Measurements from ENCODE around the gene SERGEF.

DNA sequence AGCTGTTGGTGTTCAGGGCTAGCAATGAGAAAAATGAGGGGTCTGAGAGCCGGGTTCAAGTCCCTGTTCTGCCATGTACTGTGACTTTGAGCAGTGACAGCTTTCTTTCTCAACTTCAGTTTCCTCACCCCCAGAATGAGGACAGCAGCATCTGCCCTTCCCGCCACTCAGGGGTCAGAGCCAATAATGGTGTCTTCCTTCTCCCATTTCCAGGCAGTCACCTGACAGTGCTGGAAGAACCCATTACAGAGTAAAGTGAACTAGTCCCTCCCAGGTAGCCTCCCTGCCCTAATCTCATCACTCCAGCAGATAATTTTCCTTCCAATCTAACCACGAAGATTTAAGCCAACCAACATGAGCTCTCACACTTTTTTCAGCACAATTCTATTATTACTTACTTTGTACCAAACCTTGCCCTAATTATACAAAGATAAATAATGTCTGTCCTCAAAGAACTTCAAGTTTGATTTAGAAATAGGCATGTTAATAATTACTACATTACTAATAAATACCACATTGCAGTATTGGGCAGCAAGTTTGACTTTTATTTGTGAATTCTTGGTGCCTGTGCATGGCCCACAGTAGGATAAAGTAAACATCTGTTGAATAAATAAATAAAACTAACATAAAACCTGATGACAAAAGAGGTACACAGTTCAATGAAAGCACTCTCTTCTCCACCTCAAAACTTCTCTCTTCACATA is 61.0 kb downstream of the SERGEF start:
- no peak for TF ChIP-seq CTCF (IDR thresholded peaks at IDR 0.05 in 4 of 5, conservative IDR thresholded peaks at IDR 0.05 in 1 of 5)
- TF ChIP-seq POLR2A (IDR thresholded peaks at IDR 0.05): no peak
